ENCODE data around the gene PTPRM. TPM values are rescaled to one million over a fixed set of nuclear protein-coding genes. Genes with fewer than 3 reads are reported as not detected.

Gene PTPRM
- total and polyA plus RNA-seq, 2 of the 8 experiments (the other 6 are each of a cell fraction or from before 2014, with no cell fraction given): 4.1 to 7.0 TPM

DNA sequence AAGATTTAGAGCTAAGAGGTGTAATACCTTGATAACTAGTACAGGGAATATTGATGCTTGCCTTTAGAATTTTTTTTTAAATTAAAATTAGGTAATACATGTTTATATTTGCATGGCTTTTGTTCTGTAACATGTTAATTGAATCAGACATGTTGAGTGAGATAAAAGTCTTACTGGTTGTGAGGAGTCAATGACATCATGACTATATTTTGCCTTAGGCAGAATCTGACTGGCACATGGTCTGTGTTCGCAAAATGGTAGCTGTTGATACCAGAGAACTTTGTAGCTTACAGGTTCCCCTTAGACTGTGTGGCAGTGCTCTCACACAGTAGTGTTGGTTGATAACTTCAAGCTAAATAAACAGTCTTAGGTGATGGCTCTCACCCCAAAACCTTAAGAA, 199.7 kb downstream of the PTPRM start:
- Histone ChIP-seq H2BK5ac (ENCODE audit: low read depth, low read length) (no peak overlapping the region), H2AFZ (ENCODE audit: low read length) (no peak overlapping the region), H2BK15ac (ENCODE audit: low read length) (no peak overlapping the region), H2BK12ac (ENCODE audit: low read depth, low read length) (no peak overlapping the region), H3K9ac (replicated peaks in 1 of 4; ENCODE audit: extremely low read depth in 1 of 4, low read depth in 3 of 4, low read length in 3 of 4) (no peak overlapping the region), H4K91ac (replicated peaks; ENCODE audit: insufficient read length, low read length) (no peak overlapping the region), H3K18ac (ENCODE audit: extremely low read depth, low read length) (no peak overlapping the region), H3K79me2 (ENCODE audit: control insufficient read depth in 1 of 2, insufficient read depth in 2 of 2, low read length in 2 of 2) (no peaks in the 10 kb centered on the region), H3K4me2 (ENCODE audit: insufficient read depth in 1 of 2, low read depth in 2 of 2, low read length in 2 of 2) (no peak overlapping the region), H3K23me2 (ENCODE audit: low read depth, low read length) (no peaks in the 10 kb centered on the region), H3K36me3 (ENCODE audit: control insufficient read depth in 2 of 4, insufficient read depth in 4 of 4, low read length in 3 of 4) (no peaks in the 10 kb centered on the region), H2BK20ac (ENCODE audit: low read length) (no peak overlapping the region), H3K27me3 (replicated peaks in 1 of 4; ENCODE audit: control insufficient read depth in 3 of 4, extremely low read depth in 1 of 4, insufficient read depth in 3 of 4, low read length in 3 of 4) (no peaks in the 10 kb centered on the region), H3K14ac (ENCODE audit: insufficient read length) (no peak overlapping the region), H4K8ac (ENCODE audit: extremely low read depth, insufficient read depth, low read length) (no peak overlapping the region), H3K56ac (replicated peaks; ENCODE audit: insufficient read length, low read depth, low read length) (no peak overlapping the region), H4K5ac (ENCODE audit: insufficient read length, low read depth, low read length) (no peak overlapping the region), H3K79me1 (ENCODE audit: low read depth, low read length) (no peaks in the 10 kb centered on the region), H3K4me3 (ENCODE audit: extremely low read depth in 1 of 4, insufficient read depth in 2 of 4, low read depth in 3 of 4, low read length in 4 of 4) (no peak overlapping the region), H4K20me1 (replicated peaks in 1 of 2; ENCODE audit: control insufficient read depth in 1 of 2, insufficient read depth in 2 of 2, low read length in 2 of 2) (no peaks in the 10 kb centered on the region), H2BK120ac (replicated peaks; ENCODE audit: low read depth, low read length) (no peak overlapping the region), H3K23ac (ENCODE audit: insufficient read length) (no peak overlapping the region), H3K4ac (replicated peaks; ENCODE audit: insufficient read length, low read depth, low read length) (no peak overlapping the region), H3K9me3 (ENCODE audit: insufficient read depth in 2 of 2, low read depth in 1 of 2, low read length in 1 of 2) (no peaks in the 10 kb centered on the region), H2AK5ac (ENCODE audit: low read depth, low read length) (no peak overlapping the region), H3K4me1 (replicated peaks in 1 of 4; ENCODE audit: control insufficient read depth in 3 of 4, insufficient read depth in 4 of 4, low read length in 3 of 4) (peaks cover 0 to 3% (median 0%) of the 10 kb centered on the region in 4 experiments; a peak in 6 of 7 replicates), H3K27ac (ENCODE audit: low read depth, low read length) (no peak overlapping the region)
- 93% methylated on average over 1 of the region's 1 CpG; no CpG with 5 or more reads in 1 of the 2 experiments for WGBS, 2 experiments (ENCODE audit: extremely low coverage in 1 of 2, insufficient coverage in 1 of 2, insufficient read length in 1 of 2, insufficient replicate concordance in 2 of 2, low coverage in 1 of 2, low lambda C conversion rate in 2 of 2, missing lambda C conversion rate in 1 of 2)
- ChIA-PET CTCF (ENCODE audit: partially characterized antibody) (interaction anchor here (1.0 to 1.4 kb wide), 3 partner anchors 23 to 114 kb away, joined by 3 to 6 read pairs (median 3); no protein-coding TSS in a partner anchor), POLR2A (ENCODE audit: partially characterized antibody) (no interaction called here)
- FAIRE-seq: no peak
- DNase-seq (ENCODE audit: low read depth in 1 of 2, low spot score in 2 of 2): no peak
- TF ChIP-seq TCF12 (IDR thresholded peaks at IDR 0.05; ENCODE audit: low read depth, low read length) (no peak), CHD2 (IDR thresholded peaks at IDR 0.05; ENCODE audit: low read length) (no peak), YY1 (IDR thresholded peaks at IDR 0.05; ENCODE audit: low read depth, low read length) (no peak), KDM5A (IDR thresholded peaks at IDR 0.05; ENCODE audit: low read length) (no peak), GABPA (IDR thresholded peaks at IDR 0.05; ENCODE audit: borderline replicate concordance, insufficient read depth, low read length) (no peak), KDM1A (IDR thresholded peaks at IDR 0.05; ENCODE audit: borderline replicate concordance, low read length) (no peak), TBP (IDR thresholded peaks at IDR 0.05; ENCODE audit: low read depth, low read length) (no peak), ASH2L (IDR thresholded peaks at IDR 0.05; ENCODE audit: low read length) (no peak), NRF1 (IDR thresholded peaks at IDR 0.05; ENCODE audit: low read depth, low read length) (no peak), HDAC6 (IDR thresholded peaks at IDR 0.05; ENCODE audit: low read depth, low read length) (no peak)
- TF ChIP-seq, protein P1, sequence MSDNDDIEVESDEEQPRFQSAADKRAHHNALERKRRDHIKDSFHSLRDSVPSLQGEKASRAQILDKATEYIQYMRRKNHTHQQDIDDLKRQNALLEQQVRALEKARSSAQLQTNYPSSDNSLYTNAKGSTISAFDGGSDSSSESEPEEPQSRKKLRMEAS (IDR thresholded peaks at IDR 0.05): no peak
- TF ChIP-seq, protein P2, sequence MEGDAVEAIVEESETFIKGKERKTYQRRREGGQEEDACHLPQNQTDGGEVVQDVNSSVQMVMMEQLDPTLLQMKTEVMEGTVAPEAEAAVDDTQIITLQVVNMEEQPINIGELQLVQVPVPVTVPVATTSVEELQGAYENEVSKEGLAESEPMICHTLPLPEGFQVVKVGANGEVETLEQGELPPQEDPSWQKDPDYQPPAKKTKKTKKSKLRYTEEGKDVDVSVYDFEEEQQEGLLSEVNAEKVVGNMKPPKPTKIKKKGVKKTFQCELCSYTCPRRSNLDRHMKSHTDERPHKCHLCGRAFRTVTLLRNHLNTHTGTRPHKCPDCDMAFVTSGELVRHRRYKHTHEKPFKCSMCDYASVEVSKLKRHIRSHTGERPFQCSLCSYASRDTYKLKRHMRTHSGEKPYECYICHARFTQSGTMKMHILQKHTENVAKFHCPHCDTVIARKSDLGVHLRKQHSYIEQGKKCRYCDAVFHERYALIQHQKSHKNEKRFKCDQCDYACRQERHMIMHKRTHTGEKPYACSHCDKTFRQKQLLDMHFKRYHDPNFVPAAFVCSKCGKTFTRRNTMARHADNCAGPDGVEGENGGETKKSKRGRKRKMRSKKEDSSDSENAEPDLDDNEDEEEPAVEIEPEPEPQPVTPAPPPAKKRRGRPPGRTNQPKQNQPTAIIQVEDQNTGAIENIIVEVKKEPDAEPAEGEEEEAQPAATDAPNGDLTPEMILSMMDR (IDR thresholded peaks at IDR 0.05; ENCODE audit: control extremely low read depth in 1 of 3, insufficient read depth in 1 of 3, low read depth in 1 of 3, low read length in 3 of 3): no peak
